ENCODE measurements around the gene RNF217.

- TF ChIP-seq CTCF (IDR thresholded peaks at IDR 0.05; ENCODE audit: insufficient read depth, low read length) (no peak), GABPA (IDR thresholded peaks at IDR 0.05; ENCODE audit: low read depth) (no peak)
Measured at GRCh38 chr6:124941259-124941658, 21.0 kb upstream of the RNF217 start.
